Fibroblast of lung (primary cell): Measurements from ENCODE around the gene MYBPC2. TPM values are rescaled to one million over a fixed set of nuclear protein-coding genes. Genes with fewer than 3 reads are reported as not detected.

ENCODE experiments used
- DNase-seq, 2 donors: peaks; one replicate each; pipeline versions ENCODE4 v3.0.0 to v3.0.0-alpha.2; 2010; ENCODE audit warnings: low read depth in 2 of 2
- H2AFZ ChIP-seq: 2 replicates; pipeline ENCODE4 v1.5.1; 2012; ENCODE audit warnings: low read length, control low read depth, inconsistent platforms
- H3K27ac ChIP-seq: 2 replicates; pipeline ENCODE4 v1.5.1; 2011; ENCODE audit warnings: low read length, control low read depth; ENCODE audit not compliant: insufficient read depth
- H3K27me3 ChIP-seq: 2 replicates; pipeline ENCODE4 v1.5.1; 2011; ENCODE audit warnings: mild to moderate bottlenecking, low read length; ENCODE audit not compliant: control insufficient read depth, insufficient read depth
- H3K36me3 ChIP-seq: 2 replicates; pipeline ENCODE4 v1.5.1; 2011; ENCODE audit warnings: low read length; ENCODE audit not compliant: control insufficient read depth, insufficient read depth
- H3K4me1 ChIP-seq: 2 replicates; pipeline ENCODE4 v1.5.1; 2011; ENCODE audit warnings: low read length; ENCODE audit not compliant: control insufficient read depth, insufficient read depth; ENCODE audit errors: extremely low read depth
- H3K4me2 ChIP-seq: 2 replicates; pipeline ENCODE4 v1.5.1; 2011; ENCODE audit warnings: low read length, control low read depth; ENCODE audit not compliant: insufficient read depth; ENCODE audit errors: extremely low read depth
- H3K4me3 ChIP-seq, 4 experiments: fragments of 200-600 bp in 1 of 4; sonication (generic) in 1 of 4; replicated peaks in 1 of 4; 2 replicates each; pipeline ENCODE4 v1.5.1; 2011 to 2016; ENCODE audit warnings: low read length in 4 of 4, low read depth in 3 of 4, mild to moderate bottlenecking in 3 of 4, control low read depth in 2 of 4, inconsistent platforms in 1 of 4, mixed read lengths in 1 of 4; ENCODE audit not compliant: insufficient read depth in 1 of 4; ENCODE audit errors: control extremely low read depth in 1 of 4
- H3K79me2 ChIP-seq: 2 replicates; pipeline ENCODE4 v1.5.1; 2012; ENCODE audit warnings: mild to moderate bottlenecking, low read length, inconsistent platforms; ENCODE audit not compliant: control insufficient read depth, insufficient read depth
- H3K9ac ChIP-seq: 2 replicates; pipeline ENCODE4 v1.5.1; 2011; ENCODE audit warnings: mild to moderate bottlenecking, low read length, control low read depth; ENCODE audit not compliant: insufficient read depth
- H3K9me3 ChIP-seq: 2 replicates; pipeline ENCODE4 v1.5.1; 2012; ENCODE audit warnings: low read depth, low read length; ENCODE audit not compliant: control insufficient read depth, insufficient read depth
- H4K20me1 ChIP-seq: 2 replicates; pipeline ENCODE4 v1.5.1; 2011; ENCODE audit warnings: low read length; ENCODE audit not compliant: control insufficient read depth, insufficient read depth; ENCODE audit errors: extremely low read depth
- EZH2 ChIP-seq: IDR thresholded peaks from 2 replicates; pipeline ENCODE4 v1.5.1; 2012; ENCODE audit warnings: low read length, control low read depth, mild to moderate bottlenecking; ENCODE audit errors: missing control alignments
- polyA plus RNA-seq, 2 donors: library from polyadenylated mRNA; depleted of rRNA in 1 of 2; stranded (reverse) in 1 of 2; unstranded in 1 of 2; fragments of >200 nt; gene quantifications; 2 replicates each; pipeline ENCODE4 v1.2.1, GENCODE V29; 2011 to 2012; ENCODE audit warnings: missing spikeins in 1 of 2
- total RNA-seq: library from RNA; depleted of rRNA; stranded (reverse); fragments of >200 nt; gene quantifications from 2 replicates; pipeline ENCODE4 v1.2.1, GENCODE V29; 2014
- TF ChIP-seq, protein P1 (sequence below), 2 donors: IDR thresholded peaks in 1 of 2; conservative IDR thresholded peaks in 1 of 2; 1 replicate in 1 of 2; 2 replicates in 1 of 2; pipeline ENCODE4 v1.5.1; 2011 to 2012; ENCODE audit warnings: low read length in 2 of 2, control low read depth in 1 of 2, inconsistent platforms in 1 of 2, low read depth in 1 of 2, mild to moderate bottlenecking in 1 of 2

The MYBPC2 gene
- total and polyA plus RNA-seq, 2 donors (not counting 1 experiment from before 2014, with no cell fraction given), result under 0.01 TPM; not detected in 1

DNA sequence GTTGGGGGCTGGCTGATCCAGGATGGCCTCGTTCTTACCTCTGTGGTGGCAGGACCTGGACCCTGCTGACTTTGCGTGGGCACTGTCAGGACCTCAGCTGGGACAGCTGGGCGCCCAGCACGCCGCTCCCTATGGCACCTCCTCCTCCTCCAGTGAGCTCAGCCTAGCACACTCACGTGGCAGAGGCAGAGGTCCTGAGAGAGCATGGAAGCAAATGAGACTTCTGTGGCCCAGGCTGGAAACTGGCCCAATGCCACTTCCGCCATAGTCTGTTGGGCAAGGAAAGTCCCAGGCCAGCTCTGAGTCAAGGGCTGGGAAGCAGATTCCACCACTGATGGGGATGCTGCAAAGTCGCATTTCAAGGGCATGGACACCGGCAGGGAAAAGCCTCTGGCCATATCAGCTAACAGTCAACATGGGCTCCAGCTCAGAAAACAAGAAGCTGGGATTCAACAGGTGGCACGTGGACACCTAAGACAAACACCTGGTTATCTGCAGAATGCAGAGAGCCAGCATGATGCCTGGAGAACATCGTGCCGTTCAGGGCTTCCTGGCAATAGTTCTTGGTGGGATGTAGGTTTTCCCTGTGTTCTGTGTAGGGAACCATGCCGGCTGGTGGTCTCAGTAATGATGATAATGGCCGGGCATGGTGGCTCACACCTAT is 16.7 kb downstream of the MYBPC2 start:
- no peak for DNase-seq
- H3K27me3 ChIP-seq, result no peaks in the 10 kb centered on the region
- no peaks in the 10 kb centered on the region for H4K20me1 ChIP-seq
- no peaks in the 10 kb centered on the region for H3K36me3 ChIP-seq
- no peak overlapping the region for H3K4me2 ChIP-seq
- no peaks in the 10 kb centered on the region for H3K9me3 ChIP-seq
- H3K4me1 ChIP-seq, result no peaks in the 10 kb centered on the region
- H3K4me3 ChIP-seq, result no peak overlapping the region
- no peak for TF ChIP-seq EZH2
- TF ChIP-seq, protein P1, sequence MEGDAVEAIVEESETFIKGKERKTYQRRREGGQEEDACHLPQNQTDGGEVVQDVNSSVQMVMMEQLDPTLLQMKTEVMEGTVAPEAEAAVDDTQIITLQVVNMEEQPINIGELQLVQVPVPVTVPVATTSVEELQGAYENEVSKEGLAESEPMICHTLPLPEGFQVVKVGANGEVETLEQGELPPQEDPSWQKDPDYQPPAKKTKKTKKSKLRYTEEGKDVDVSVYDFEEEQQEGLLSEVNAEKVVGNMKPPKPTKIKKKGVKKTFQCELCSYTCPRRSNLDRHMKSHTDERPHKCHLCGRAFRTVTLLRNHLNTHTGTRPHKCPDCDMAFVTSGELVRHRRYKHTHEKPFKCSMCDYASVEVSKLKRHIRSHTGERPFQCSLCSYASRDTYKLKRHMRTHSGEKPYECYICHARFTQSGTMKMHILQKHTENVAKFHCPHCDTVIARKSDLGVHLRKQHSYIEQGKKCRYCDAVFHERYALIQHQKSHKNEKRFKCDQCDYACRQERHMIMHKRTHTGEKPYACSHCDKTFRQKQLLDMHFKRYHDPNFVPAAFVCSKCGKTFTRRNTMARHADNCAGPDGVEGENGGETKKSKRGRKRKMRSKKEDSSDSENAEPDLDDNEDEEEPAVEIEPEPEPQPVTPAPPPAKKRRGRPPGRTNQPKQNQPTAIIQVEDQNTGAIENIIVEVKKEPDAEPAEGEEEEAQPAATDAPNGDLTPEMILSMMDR (conservative IDR thresholded peaks at IDR 0.05 in 1 of 2, IDR thresholded peaks at IDR 0.05 in 1 of 2; ENCODE audit: low read depth in 1 of 2, low read length in 2 of 2), result no peak
- H2AFZ ChIP-seq, result no peak overlapping the region
- H3K27ac ChIP-seq, result no peak overlapping the region
- H3K79me2 ChIP-seq, result no peaks in the 10 kb centered on the region
- H3K9ac ChIP-seq, result no peak overlapping the region

DNA sequence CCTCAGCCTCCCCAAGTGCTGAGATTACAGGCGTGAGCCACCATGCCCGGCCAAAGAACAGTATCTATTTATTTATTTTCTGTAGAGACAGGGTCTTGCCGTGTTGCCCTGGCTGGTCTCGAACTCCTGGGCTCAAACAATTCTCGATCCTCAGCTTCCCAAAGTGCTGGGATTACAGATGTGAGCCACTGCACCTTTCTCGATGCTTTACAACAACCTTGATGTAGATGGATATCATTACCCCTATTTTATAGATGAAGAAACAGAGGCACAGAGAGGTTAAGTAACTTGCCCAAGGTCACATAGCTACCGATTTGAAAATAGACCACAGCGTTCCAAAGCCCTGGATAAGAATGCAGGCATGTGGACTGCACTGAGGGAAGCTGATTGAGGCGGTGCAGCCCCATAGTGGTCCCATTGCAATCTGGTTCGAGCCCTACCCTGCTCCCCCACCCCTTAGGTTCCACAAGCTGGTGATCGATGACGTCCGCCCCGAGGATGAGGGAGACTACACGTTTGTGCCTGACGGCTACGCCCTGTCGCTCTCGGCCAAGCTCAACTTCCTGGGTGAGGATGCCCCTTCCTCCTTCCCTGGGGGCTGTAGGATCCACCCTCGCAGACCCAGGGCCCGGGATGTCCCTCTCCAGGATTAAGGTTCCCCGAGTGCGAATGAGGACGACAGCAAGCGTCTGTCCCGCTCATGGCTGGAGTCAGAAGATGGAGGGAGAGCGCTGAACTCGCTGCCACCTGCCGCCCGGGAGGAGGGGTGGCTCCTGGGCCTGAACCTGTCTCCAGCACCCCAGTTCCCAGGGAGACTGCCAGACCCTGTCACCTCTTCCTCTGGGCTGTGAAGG is 17.9 kb downstream of the MYBPC2 start:
- H3K27ac ChIP-seq, result no peak overlapping the region
- H3K27me3 ChIP-seq, result no peaks in the 10 kb centered on the region
- H3K9ac ChIP-seq, result no peak overlapping the region
- no peaks in the 10 kb centered on the region for H3K79me2 ChIP-seq
- no peaks in the 10 kb centered on the region for H3K4me1 ChIP-seq
- H3K4me2 ChIP-seq, result no peak overlapping the region
- no peak overlapping the region for H3K4me3 ChIP-seq
- H3K9me3 ChIP-seq, result no peaks in the 10 kb centered on the region
- H4K20me1 ChIP-seq, result no peaks in the 10 kb centered on the region
- DNase-seq, result no peak
- no peak for TF ChIP-seq EZH2
- TF ChIP-seq, protein P1 (conservative IDR thresholded peaks at IDR 0.05 in 1 of 2, IDR thresholded peaks at IDR 0.05 in 1 of 2; ENCODE audit: low read depth in 1 of 2, low read length in 2 of 2), result no peak
- H2AFZ ChIP-seq, result no peak overlapping the region
- H3K36me3 ChIP-seq, result no peaks in the 10 kb centered on the region

DNA sequence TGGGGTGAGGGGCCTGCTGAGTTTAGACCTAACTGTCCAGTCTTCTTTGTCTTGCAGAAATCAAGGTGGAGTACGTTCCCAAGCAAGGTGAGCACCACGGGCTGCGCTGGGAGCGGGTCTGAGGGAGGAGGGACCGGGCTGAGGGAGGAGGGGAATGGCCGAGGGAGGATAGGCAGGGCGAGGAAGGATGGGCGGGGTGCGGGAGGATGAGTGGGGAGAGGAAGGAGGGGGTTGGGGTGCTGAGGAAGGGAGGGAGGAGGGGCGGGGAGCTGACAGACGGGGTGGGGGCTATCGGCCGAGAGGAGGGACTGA is 18.5 kb downstream of the MYBPC2 start:
- H3K9me3 ChIP-seq, result no peaks in the 10 kb centered on the region

More for the DNA sequence above, 18.5 kb downstream of the MYBPC2 start:
- no peaks in the 10 kb centered on the region for H3K79me2 ChIP-seq
- H3K36me3 ChIP-seq, result no peaks in the 10 kb centered on the region
- TF ChIP-seq EZH2, result no peak
- TF ChIP-seq, protein P1 (conservative IDR thresholded peaks at IDR 0.05 in 1 of 2, IDR thresholded peaks at IDR 0.05 in 1 of 2; ENCODE audit: low read depth in 1 of 2, low read length in 2 of 2), result no peak
- no peak overlapping the region for H3K9ac ChIP-seq
- H3K4me1 ChIP-seq, result no peaks in the 10 kb centered on the region
- no peak for DNase-seq
- no peak overlapping the region for H2AFZ ChIP-seq
- H3K27me3 ChIP-seq, result no peaks in the 10 kb centered on the region
- no peak overlapping the region for H3K4me2 ChIP-seq
- H3K4me3 ChIP-seq, result no peak overlapping the region
- no peak overlapping the region for H3K27ac ChIP-seq
- H4K20me1 ChIP-seq, result no peaks in the 10 kb centered on the region
